ENCODE data around the gene INSYN2B.

DNA sequence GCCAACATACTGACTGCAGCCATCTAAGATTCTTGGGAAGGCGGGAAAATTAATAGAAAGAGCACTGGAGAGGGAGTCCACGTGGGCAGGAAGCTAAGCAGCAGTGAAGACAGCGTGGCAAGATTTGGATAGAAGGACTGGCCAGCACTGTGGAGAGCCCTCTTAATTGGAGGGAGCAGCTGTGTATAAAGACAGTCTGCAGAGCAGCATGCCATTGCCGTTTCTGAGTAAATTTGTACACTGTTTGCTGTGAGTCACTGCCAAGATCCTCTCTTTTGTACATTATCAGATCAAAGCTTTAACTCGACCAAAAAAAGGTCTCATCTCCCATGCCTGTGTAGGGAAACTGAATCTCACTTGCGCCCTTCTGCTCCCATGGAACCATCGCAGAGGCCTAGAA is 45.3 kb downstream of the INSYN2B start:
- TF ChIP-seq, protein P1, sequence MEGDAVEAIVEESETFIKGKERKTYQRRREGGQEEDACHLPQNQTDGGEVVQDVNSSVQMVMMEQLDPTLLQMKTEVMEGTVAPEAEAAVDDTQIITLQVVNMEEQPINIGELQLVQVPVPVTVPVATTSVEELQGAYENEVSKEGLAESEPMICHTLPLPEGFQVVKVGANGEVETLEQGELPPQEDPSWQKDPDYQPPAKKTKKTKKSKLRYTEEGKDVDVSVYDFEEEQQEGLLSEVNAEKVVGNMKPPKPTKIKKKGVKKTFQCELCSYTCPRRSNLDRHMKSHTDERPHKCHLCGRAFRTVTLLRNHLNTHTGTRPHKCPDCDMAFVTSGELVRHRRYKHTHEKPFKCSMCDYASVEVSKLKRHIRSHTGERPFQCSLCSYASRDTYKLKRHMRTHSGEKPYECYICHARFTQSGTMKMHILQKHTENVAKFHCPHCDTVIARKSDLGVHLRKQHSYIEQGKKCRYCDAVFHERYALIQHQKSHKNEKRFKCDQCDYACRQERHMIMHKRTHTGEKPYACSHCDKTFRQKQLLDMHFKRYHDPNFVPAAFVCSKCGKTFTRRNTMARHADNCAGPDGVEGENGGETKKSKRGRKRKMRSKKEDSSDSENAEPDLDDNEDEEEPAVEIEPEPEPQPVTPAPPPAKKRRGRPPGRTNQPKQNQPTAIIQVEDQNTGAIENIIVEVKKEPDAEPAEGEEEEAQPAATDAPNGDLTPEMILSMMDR (IDR thresholded peaks at IDR 0.05): no peak
- TF ChIP-seq POLR2A (IDR thresholded peaks at IDR 0.05): no peak

Data from heart left ventricle (tissue), 13 donors.